ENCODE data around the gene APLP2.

The APLP2 gene

DNA sequence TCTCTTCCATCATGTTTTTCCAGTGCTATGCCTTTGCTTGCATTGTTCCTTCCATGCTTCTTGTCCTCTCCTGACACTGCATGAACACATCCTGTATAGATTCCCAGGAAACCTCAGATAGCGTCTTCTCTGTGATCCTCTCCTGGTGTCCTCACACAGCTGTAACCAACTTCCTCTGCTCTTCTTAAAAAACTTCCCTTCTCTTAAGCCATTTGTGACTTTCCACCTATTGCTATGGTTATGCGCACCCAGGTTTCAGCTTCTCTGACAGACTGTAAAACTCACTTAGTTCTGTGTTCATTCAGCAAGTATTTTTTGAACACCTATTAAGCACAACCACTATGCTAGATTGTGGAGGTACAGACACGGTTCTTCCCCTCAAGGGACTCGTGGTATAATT is 5.1 kb upstream of the APLP2 start:
- no peak for DNase-seq (ENCODE audit: low read depth)
- TF ChIP-seq, protein P1, sequence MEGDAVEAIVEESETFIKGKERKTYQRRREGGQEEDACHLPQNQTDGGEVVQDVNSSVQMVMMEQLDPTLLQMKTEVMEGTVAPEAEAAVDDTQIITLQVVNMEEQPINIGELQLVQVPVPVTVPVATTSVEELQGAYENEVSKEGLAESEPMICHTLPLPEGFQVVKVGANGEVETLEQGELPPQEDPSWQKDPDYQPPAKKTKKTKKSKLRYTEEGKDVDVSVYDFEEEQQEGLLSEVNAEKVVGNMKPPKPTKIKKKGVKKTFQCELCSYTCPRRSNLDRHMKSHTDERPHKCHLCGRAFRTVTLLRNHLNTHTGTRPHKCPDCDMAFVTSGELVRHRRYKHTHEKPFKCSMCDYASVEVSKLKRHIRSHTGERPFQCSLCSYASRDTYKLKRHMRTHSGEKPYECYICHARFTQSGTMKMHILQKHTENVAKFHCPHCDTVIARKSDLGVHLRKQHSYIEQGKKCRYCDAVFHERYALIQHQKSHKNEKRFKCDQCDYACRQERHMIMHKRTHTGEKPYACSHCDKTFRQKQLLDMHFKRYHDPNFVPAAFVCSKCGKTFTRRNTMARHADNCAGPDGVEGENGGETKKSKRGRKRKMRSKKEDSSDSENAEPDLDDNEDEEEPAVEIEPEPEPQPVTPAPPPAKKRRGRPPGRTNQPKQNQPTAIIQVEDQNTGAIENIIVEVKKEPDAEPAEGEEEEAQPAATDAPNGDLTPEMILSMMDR (IDR thresholded peaks at IDR 0.05; ENCODE audit: low read length, missing control alignments), result no peak
- H3K4me3 ChIP-seq (replicated peaks; ENCODE audit: low read depth, low read length), result no peak overlapping the region

DNA sequence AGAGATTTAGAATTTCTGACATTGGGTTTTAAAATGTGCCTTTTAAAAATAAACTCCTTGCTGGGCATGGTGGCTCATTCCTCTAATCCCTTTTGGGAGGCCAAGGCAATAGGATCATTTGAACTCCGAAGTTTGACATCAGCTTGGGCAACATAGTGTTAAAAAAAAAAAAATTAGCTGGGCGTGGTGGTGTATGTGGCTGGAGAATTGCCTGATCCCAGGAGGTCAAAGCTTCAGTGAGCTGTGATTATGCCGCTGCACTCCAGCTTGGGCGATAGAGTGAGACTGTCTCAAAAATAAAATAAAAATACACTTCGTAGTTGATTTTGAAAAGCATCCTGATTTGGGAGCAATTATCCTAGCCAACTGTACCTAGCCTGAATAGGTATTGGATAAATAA is 3.4 kb upstream of the APLP2 start:
- no peak for DNase-seq (ENCODE audit: low read depth)
- TF ChIP-seq, protein P1 (IDR thresholded peaks at IDR 0.05; ENCODE audit: low read length, missing control alignments), result no peak
- no peak overlapping the region for H3K4me3 ChIP-seq (replicated peaks; ENCODE audit: low read depth, low read length)

DNA sequence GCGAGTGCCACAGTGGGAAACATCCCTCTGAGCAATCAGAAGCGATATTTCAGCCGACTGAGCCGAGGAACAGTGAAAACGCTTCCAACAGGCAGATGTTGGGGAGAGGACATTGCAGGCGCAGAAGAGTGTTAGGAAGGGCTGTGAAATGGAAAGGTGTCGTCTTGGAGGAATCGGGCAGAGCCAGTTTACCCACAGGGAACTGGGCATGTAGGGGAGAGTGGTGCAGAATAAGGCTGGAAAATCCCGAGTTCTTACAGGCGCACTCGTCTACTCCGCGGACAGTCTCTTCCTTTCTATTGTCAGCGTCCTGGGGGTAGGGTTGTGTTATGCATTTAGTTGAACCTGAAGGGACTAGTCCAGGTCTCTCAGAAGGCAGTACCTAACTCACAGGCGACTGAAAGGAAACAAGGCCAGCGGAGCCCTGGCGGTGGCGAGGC is 1.1 kb upstream of the APLP2 start:
- no peak for DNase-seq (ENCODE audit: low read depth)
- peak overlapping the region; percentile 57 for H3K4me3 ChIP-seq (replicated peaks; ENCODE audit: low read depth, low read length)
- TF ChIP-seq, protein P1 (IDR thresholded peaks at IDR 0.05; ENCODE audit: low read length, missing control alignments), result no peak

DNA sequence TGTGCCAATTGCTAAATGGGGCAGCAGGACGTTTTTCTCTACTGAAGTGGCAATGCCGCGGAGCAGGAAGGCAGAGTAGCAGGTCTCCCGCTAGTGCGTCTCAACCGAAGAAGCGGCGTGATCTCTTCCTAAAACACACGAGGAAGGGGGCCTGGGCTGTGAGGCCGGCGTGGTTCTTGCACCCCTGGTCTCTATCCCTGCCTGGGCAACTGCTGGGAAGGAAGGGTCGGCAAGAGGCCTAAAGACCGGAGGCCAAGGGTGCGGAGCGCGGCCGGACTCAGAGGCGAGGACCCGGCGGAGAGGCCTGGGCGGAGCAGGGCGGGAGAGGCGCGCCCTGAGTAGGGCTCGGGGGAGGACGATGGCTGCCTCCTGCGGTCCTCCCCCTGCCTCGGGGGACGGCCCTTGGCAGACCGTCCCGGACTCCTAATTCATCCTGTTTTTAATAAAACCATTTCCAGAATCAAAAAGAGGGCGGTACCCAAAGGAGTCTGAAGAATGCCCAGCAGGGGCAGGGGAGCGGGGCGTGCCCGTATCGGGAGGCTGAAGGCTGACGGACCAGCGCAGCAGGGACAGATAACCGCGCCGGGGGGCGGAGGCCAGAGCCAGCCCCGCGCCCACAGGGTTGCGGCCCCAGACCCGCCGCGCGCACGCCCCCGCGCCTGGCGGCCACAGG is 572 bp upstream of the APLP2 start:
- H3K4me3 ChIP-seq (replicated peaks; ENCODE audit: low read depth, low read length), result peak overlapping the region; percentile 57
- TF ChIP-seq, protein P1 (IDR thresholded peaks at IDR 0.05; ENCODE audit: low read length, missing control alignments), result peak; percentile 6

DNA sequence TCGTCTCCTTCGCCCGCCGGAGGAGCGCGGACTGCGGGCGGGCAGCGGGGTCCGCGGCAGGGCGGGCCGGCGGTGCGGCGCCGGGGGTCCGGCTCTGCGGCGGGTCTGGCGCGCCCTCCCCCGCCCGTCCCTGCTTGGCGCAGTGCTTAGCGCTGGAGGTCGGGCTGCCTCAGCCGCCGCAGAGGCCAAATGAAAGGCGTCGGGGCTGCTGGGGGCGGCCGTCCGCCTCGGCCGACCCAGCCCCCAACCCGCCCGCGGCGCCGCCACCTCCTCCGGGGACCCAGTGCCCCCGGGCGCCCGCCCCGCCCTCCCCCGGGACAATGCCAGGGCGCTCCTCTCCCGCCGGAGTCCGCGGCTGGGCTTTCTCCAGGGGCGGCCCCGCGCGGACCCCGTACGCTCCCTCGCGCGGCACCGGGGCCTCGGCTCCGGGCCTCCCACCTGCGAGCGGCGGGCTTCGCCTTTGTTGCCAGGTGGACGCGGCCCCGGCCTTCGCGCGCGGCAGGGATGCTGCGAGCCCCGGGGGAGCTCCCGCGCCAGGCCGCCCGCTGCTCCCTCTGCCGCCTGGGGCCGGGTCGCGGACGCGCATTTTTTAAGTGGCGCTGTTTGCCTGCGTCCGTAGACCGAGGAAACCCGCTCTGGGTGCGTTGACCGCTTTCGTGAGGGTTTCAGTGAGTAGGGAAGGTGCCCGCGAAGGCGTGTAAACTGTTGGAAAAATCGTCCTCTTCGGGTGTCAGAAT is 583 bp downstream of the APLP2 start:
- TF ChIP-seq, protein P1 (IDR thresholded peaks at IDR 0.05; ENCODE audit: low read length, missing control alignments), result no peak
- DNase-seq (ENCODE audit: low read depth), result peak; percentile 42
- peak overlapping the region; percentile 75 for H3K4me3 ChIP-seq (replicated peaks; ENCODE audit: low read depth, low read length)

More for the DNA sequence above, 572 bp upstream of the APLP2 start:
- peak; percentile 93 for DNase-seq (ENCODE audit: low read depth)

DNA sequence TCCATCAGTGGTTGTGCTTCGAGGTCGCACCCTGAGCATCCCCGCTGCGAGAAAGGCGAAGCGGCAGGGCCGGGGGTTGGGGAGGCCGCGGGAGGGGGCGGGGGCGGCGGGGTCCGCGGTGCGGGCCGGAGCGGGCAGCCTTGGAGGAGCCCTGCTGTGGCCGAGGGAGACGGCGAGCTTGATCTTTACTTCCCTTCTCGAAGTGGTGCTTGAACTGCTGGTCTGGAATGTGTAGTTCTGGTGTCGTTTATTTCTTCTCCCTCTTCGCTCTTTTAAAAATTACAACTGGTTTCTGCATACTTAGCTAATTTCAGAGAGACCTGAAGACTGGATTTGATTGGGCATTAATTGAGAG is 1.1 kb downstream of the APLP2 start:
- TF ChIP-seq, protein P1 (IDR thresholded peaks at IDR 0.05; ENCODE audit: low read length, missing control alignments), result no peak
- H3K4me3 ChIP-seq (replicated peaks; ENCODE audit: low read depth, low read length), result peak overlapping the region; percentile 75
- DNase-seq (ENCODE audit: low read depth), result peak; percentile 34
